Measurements from ENCODE around the gene UQCR11.
A peak's percentile ranks its signal among the peaks of the same experiment; 100 is the strongest.

The UQCR11 gene

GRCh38 chr19:1636325-1637236 is 31.3 kb upstream of the UQCR11 start:
- DNase-seq (ENCODE audit: low read depth): no peak

- no peak for DNase-seq (ENCODE audit: low read depth)
Observed at GRCh38 chr19:1634938-1635243, 29.6 kb upstream of the UQCR11 start.

GRCh38 chr19:1634242-1634937 is 29.1 kb upstream of the UQCR11 start:
- DNase-seq (ENCODE audit: low read depth): no peak

- no peak for DNase-seq (ENCODE audit: low read depth)
Observed at GRCh38 chr19:1633269-1633826, 28.1 kb upstream of the UQCR11 start.

- no peak for DNase-seq (ENCODE audit: low read depth)
Observed at GRCh38 chr19:1632462-1633268, 27.4 kb upstream of the UQCR11 start.

- no peak for DNase-seq (ENCODE audit: low read depth)
Observed at GRCh38 chr19:1631557-1632100, 26.4 kb upstream of the UQCR11 start.

GRCh38 chr19:1630811-1631210 is 25.5 kb upstream of the UQCR11 start:
- no peak for DNase-seq (ENCODE audit: low read depth)

GRCh38 chr19:1630012-1630411 is 24.8 kb upstream of the UQCR11 start:
- no peak for DNase-seq (ENCODE audit: low read depth)

- no peak for DNase-seq (ENCODE audit: low read depth)
Observed at GRCh38 chr19:1629256-1629808, 24.1 kb upstream of the UQCR11 start.

GRCh38 chr19:1627194-1627593 is 21.9 kb upstream of the UQCR11 start:
- no peak for DNase-seq (ENCODE audit: low read depth)

GRCh38 chr19:1626417-1627010 is 21.3 kb upstream of the UQCR11 start:
- DNase-seq (ENCODE audit: low read depth): no peak

- DNase-seq (ENCODE audit: low read depth): peak; percentile 30
Observed at GRCh38 chr19:1624458-1624857, 19.2 kb upstream of the UQCR11 start.

GRCh38 chr19:1622541-1622940 is 17.3 kb upstream of the UQCR11 start:
- no peak for DNase-seq (ENCODE audit: low read depth)

GRCh38 chr19:1622007-1622406 is 16.7 kb upstream of the UQCR11 start:
- DNase-seq (ENCODE audit: low read depth): no peak

- DNase-seq (ENCODE audit: low read depth): no peak
Observed at GRCh38 chr19:1621574-1621973, 16.3 kb upstream of the UQCR11 start.

GRCh38 chr19:1621021-1621420 is 15.8 kb upstream of the UQCR11 start:
- no peak for DNase-seq (ENCODE audit: low read depth)

- DNase-seq (ENCODE audit: low read depth): no peak
Observed at GRCh38 chr19:1620502-1620901, 15.2 kb upstream of the UQCR11 start.

- DNase-seq (ENCODE audit: low read depth): no peak
Observed at GRCh38 chr19:1619703-1620102, 14.4 kb upstream of the UQCR11 start.

- DNase-seq (ENCODE audit: low read depth): no peak
Observed at GRCh38 chr19:1619094-1619439, 13.8 kb upstream of the UQCR11 start.

GRCh38 chr19:1618157-1619093 is 13.2 kb upstream of the UQCR11 start:
- DNase-seq (ENCODE audit: low read depth): no peak
